ENCODE results near the gene SPACA6. TPM values are rescaled to one million over a fixed set of nuclear protein-coding genes. Genes with fewer than 3 reads are reported as not detected.

SPACA6 gene
- total and polyA plus RNA-seq, 8 donors: 13.5 to 27.3 (median 20.1) TPM

- TF ChIP-seq, protein P1, sequence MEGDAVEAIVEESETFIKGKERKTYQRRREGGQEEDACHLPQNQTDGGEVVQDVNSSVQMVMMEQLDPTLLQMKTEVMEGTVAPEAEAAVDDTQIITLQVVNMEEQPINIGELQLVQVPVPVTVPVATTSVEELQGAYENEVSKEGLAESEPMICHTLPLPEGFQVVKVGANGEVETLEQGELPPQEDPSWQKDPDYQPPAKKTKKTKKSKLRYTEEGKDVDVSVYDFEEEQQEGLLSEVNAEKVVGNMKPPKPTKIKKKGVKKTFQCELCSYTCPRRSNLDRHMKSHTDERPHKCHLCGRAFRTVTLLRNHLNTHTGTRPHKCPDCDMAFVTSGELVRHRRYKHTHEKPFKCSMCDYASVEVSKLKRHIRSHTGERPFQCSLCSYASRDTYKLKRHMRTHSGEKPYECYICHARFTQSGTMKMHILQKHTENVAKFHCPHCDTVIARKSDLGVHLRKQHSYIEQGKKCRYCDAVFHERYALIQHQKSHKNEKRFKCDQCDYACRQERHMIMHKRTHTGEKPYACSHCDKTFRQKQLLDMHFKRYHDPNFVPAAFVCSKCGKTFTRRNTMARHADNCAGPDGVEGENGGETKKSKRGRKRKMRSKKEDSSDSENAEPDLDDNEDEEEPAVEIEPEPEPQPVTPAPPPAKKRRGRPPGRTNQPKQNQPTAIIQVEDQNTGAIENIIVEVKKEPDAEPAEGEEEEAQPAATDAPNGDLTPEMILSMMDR (IDR thresholded peaks at IDR 0.05): no peak
- H3K9me3 ChIP-seq: no peaks in the 10 kb centered on the region
- ATAC-seq (no peak), DNase-seq (no peak)
- intact Hi-C loops (cut with DNase I): no loop called here
- peaks cover 0 to 17% of the 10 kb centered on the region in 2 donors for H3K27me3 ChIP-seq
- no peak overlapping the region for H3K27ac ChIP-seq
- H3K4me3 ChIP-seq: no peak overlapping the region
- H3K36me3 ChIP-seq: peaks cover 0 to 67% of the 10 kb centered on the region in 2 donors
- peaks cover 5 to 32% of the 10 kb centered on the region in 2 donors for H3K4me1 ChIP-seq
These were observed 1.4 kb downstream of the SPACA6 start for GRCh38 chr19:51694318-51695085.

DNA sequence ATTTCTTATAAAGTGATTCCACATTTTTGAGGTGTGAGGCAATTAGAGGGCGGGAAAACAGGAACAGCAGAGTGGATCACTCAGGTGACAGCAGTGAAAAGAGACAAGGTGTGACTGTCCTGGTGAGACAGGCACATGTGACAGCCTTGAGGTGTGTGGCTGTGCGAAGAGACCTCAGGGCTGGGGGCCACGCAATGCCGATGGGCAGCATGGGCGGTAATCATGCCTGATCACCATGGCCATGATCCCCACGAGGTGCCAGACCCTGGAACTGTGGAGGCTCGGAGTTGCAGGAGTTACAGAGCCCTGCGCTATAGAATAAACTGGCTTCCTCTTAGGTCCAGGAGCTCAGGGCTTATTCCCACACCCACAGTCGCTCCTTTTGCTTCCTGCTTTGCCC lies 2.0 kb downstream of the SPACA6 start:
- Histone ChIP-seq H3K27ac (no peak overlapping the region), H3K4me3 (no peak overlapping the region), H3K36me3 (peaks cover 0 to 69% of the 10 kb centered on the region in 2 donors), H3K27me3 (peaks cover 0 to 11% of the 10 kb centered on the region in 2 donors), H3K9me3 (no peaks in the 10 kb centered on the region), H3K4me1 (peaks cover 5 to 32% of the 10 kb centered on the region in 2 donors)
- intact Hi-C loops (cut with DNase I): no loop called here
- TF ChIP-seq, protein P1 (IDR thresholded peaks at IDR 0.05): no peak
- DNase-seq: no peak
- ATAC-seq: no peak

DNA sequence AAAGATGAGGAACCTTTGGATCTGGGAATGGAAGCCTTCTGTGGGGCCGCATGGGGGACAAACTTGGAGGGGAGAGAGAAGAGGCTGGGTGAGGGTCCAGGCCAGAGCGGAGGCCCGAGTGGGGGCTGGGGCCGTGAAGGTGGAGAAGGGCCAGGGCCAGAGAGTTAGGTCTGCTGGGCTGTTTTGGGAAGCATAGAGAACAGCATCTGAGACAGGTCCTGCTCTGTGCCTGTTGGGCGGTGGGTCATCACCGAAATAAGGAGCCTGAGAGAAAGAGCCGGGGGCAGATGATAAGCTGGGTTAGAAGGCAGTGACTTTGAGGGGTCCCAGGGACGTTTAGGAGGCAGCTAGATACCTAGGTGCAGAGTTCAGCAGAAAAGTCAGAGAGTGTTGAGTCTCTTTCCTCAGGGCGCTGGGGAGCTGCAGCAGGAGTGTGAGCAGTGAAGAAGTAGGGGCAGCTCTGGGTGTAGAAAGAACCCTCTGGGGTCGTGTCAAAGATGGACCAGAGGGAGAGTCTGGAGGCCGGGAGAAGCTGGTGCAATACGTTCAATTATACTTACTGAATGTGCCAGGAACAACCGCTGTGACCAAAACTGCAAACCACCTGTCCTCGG lies 2.7 kb downstream of the SPACA6 start:
- no peaks in the 10 kb centered on the region for H3K9me3 ChIP-seq
- H3K27me3 ChIP-seq: peaks cover 0 to 4% of the 10 kb centered on the region in 2 donors
- H3K4me1 ChIP-seq: peaks cover 5 to 25% of the 10 kb centered on the region in 2 donors
- no peak overlapping the region for H3K4me3 ChIP-seq
- DNase-seq (no peak), ATAC-seq (no peak)
- H3K36me3 ChIP-seq: peaks cover 0 to 69% of the 10 kb centered on the region in 2 donors
- TF ChIP-seq, protein P1 (IDR thresholded peaks at IDR 0.05): no peak
- intact Hi-C loops (cut with DNase I): no loop called here
- no peak overlapping the region for H3K27ac ChIP-seq

DNA sequence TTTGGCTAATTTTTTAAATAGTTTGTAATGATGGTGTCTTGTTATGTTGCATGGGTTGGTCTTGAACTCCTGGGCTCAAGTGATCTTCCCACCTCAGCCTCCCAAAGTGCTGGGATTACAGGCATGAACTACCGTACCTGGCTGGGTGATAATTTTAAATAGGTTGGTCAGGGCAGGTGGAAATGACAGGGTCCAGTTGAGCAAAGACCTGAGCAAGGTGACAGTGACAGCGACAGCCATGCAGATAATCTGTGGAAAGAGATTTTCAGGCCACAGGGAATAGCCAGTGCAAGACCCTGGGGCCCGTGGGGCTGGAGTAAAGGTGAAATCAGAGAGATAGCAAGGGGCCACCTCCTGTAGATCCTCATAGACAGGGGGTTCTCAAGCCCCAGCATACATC lies 3.5 kb downstream of the SPACA6 start:
- no peak overlapping the region for H3K27ac ChIP-seq
- ATAC-seq: no peak

More for the DNA sequence above, 3.5 kb downstream of the SPACA6 start:
- Histone ChIP-seq H3K9me3 (no peaks in the 10 kb centered on the region), H3K36me3 (peaks cover 0 to 73% of the 10 kb centered on the region in 2 donors), H3K4me1 (peaks cover 5 to 19% of the 10 kb centered on the region in 2 donors), H3K4me3 (no peak overlapping the region), H3K27me3 (no peaks in the 10 kb centered on the region)
- no peak for DNase-seq
- intact Hi-C loops (cut with DNase I): no loop called here
- TF ChIP-seq, protein P1 (IDR thresholded peaks at IDR 0.05): no peak

All from left lung (tissue), 10 donors.